ENCODE results near the gene CHST11.

- no peak for TF ChIP-seq ZNF530 (tag by site-specific recombination; IDR thresholded peaks at IDR 0.05; ENCODE audit: low read depth)
- TF ChIP-seq ZNF140 (tag by site-specific recombination; IDR thresholded peaks at IDR 0.05) = no peak
- no peak for TF ChIP-seq REST (tag by site-specific recombination; IDR thresholded peaks at IDR 0.05)
- TF ChIP-seq CTCF (tag by site-specific recombination; IDR thresholded peaks at IDR 0.05) = no peak
- no peak for TF ChIP-seq ZBTB7A (tag by site-specific recombination; IDR thresholded peaks at IDR 0.05; ENCODE audit: low read depth)
- no peak for TF ChIP-seq SP2 (tag by site-specific recombination; IDR thresholded peaks at IDR 0.05)
- TF ChIP-seq SCRT1 (tag by site-specific recombination; IDR thresholded peaks at IDR 0.05; ENCODE audit: borderline replicate concordance) = no peak
- no peak for TF ChIP-seq ZBTB48 (tag by site-specific recombination; IDR thresholded peaks at IDR 0.05)
- TF ChIP-seq GLIS2 (tag by site-specific recombination; IDR thresholded peaks at IDR 0.05) = no peak
- TF ChIP-seq ZNF221 (tag by site-specific recombination; IDR thresholded peaks at IDR 0.05; ENCODE audit: borderline replicate concordance) = no peak
- no peak for TF ChIP-seq ZNF394 (tag by site-specific recombination; IDR thresholded peaks at IDR 0.05; ENCODE audit: borderline replicate concordance)
- TF ChIP-seq ZNF274 (IDR thresholded peaks at IDR 0.05; ENCODE audit: low read length) = no peak
- TF ChIP-seq ZNF274 (tag by site-specific recombination; IDR thresholded peaks at IDR 0.05; ENCODE audit: borderline replicate concordance) = no peak
- no peak for TF ChIP-seq GLIS1 (tag by site-specific recombination; IDR thresholded peaks at IDR 0.05)
- TF ChIP-seq ZNF704 (tag by site-specific recombination; IDR thresholded peaks at IDR 0.05) = no peak
Observed at GRCh38 chr12:104761611-104762010, 304.9 kb downstream of the CHST11 start.

All from HEK293 (cell line).